Activated CD8-positive, alpha-beta T cell treated with anti-CD3 and anti-CD28 coated beads for 36 hours (primary cell): ENCODE measurements around the gene PVALB. TPM values are rescaled to one million over a fixed set of nuclear protein-coding genes. Genes with fewer than 3 reads are reported as not detected.
"Not testable (repeated sequence)": the region's sequence is repeated elsewhere in the genome, so short reads cannot be mapped to it uniquely, and the experiment has no call there.

ENCODE experiments used
- ATAC-seq: fragments of 200-7000 bp; cut with Tn5 transposase; one replicate; pipeline ENCODE4 v1.10.0; 2021; ENCODE audit warnings: mild to moderate bottlenecking, moderate library complexity
- CTCF ChIA-PET: fragments of 350-600 bp; sonication (Branson Sonifier 250); formaldehyde crosslinking; loops from one replicate; lab custom pipeline; 2021; ENCODE audit warnings: antibody characterized with exemption; lab: Charles Lee
- POLR2A ChIA-PET: fragments of 350-600 bp; sonication (Branson Sonifier 250); formaldehyde crosslinking; loops from one replicate; lab custom pipeline; 2021; ENCODE audit warnings: antibody characterized with exemption; lab: Charles Lee
- DNase-seq: peaks from one replicate; pipeline ENCODE4 v3.0.0-alpha.2; 2020
- H3K27ac Mint-ChIP-seq: one replicate; pipeline ENCODE4 v1.8.0; 2021; ENCODE audit warnings: mild to moderate bottlenecking, mixed read lengths
- H3K27me3 Mint-ChIP-seq: one replicate; pipeline ENCODE4 v1.8.0; 2021; ENCODE audit warnings: mixed read lengths
- H3K36me3 Mint-ChIP-seq: one replicate; pipeline ENCODE4 v1.8.0; 2021; ENCODE audit warnings: low read depth, mixed read lengths
- H3K4me1 Mint-ChIP-seq: one replicate; pipeline ENCODE4 v1.8.0; 2021; ENCODE audit warnings: low read depth, mixed read lengths
- H3K4me3 Mint-ChIP-seq: one replicate; pipeline ENCODE4 v1.8.0; 2021; ENCODE audit warnings: mild to moderate bottlenecking, moderate library complexity, mixed read lengths
- H3K9me3 Mint-ChIP-seq: one replicate; pipeline ENCODE4 v1.8.0; 2021; ENCODE audit warnings: mixed read lengths
- intact Hi-C: fragments of 100-400 bp; cut with micrococcal nuclease; formaldehyde crosslinking; loops from one replicate; pipeline ENCODE4 v1.10.0; 2022
- total RNA-seq, 2 experiments: library from RNA; stranded (reverse); gene quantifications; one replicate each; pipeline ENCODE4 v1.2.3, GENCODE V29; 2021
- TF ChIP-seq, protein P1 (sequence below): fragments of 200-600 bp; IDR thresholded peaks from one replicate; pipeline ENCODE4 v1.8.0; 2022; ENCODE audit warnings: antibody characterized with exemption, mild to moderate bottlenecking

PVALB gene
- total RNA-seq, 2 experiments from 2014 or later = not detected

DNA sequence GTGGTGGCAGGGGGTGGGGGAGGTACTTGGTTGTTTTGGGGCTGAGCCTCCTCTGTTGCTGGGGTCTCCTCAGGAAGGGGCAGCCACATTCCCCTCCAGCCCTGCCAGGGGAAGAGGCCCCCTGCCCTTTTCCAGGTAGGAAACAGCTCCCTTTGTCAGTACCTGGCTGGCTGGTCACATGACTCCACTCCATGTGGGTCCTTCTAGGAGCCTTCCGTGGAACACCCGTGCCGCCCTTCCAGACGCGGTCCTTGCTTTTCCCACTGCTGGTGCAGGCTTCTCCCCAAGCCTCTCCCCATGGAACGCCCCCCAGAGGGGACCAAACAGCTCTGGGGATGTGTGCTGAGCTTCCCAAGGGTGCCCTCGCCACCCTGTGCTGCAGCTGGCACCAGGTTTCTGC, 60.8 kb downstream of the PVALB start:
- Mint-ChIP-seq H3K4me1 (no peaks in the 10 kb centered on the region), H3K27ac (no peak overlapping the region), H3K27me3 (peaks cover 1% of the 10 kb centered on the region), H3K4me3 (no peak overlapping the region), H3K36me3 (no peaks in the 10 kb centered on the region), H3K9me3 (no peaks in the 10 kb centered on the region)
- no peak for ATAC-seq
- TF ChIP-seq, protein P1, sequence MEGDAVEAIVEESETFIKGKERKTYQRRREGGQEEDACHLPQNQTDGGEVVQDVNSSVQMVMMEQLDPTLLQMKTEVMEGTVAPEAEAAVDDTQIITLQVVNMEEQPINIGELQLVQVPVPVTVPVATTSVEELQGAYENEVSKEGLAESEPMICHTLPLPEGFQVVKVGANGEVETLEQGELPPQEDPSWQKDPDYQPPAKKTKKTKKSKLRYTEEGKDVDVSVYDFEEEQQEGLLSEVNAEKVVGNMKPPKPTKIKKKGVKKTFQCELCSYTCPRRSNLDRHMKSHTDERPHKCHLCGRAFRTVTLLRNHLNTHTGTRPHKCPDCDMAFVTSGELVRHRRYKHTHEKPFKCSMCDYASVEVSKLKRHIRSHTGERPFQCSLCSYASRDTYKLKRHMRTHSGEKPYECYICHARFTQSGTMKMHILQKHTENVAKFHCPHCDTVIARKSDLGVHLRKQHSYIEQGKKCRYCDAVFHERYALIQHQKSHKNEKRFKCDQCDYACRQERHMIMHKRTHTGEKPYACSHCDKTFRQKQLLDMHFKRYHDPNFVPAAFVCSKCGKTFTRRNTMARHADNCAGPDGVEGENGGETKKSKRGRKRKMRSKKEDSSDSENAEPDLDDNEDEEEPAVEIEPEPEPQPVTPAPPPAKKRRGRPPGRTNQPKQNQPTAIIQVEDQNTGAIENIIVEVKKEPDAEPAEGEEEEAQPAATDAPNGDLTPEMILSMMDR = no peak
- intact Hi-C loops = no loop called here
- CTCF ChIA-PET = interaction anchor here (0.7 to 4.7 kb wide), 9 partner anchors 12 to 225 kb away, joined by 3 to 51 read pairs (median 5); partner anchors contain the start of gene IFT27
- DNase-seq = no peak
- POLR2A ChIA-PET = no interaction called here

DNA sequence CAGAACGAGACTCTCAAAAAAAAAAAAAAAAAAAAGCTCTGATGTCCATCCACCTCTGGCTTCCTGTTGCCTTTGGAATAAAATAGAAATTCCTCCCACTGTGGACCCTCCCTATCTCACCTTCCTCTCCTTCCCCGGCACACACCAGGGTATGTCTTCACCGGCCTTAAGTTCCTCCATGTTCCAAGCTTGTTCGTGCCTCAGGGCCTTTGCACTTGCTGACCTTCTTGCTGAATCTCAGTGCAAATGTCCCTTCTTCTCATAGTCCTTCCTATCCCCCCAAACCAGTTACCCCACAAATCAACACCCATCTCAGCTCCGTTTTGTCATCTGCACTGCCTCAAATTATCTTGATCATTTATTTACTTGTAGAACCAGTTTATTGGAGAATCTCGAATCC, 61.5 kb downstream of the PVALB start:
- Mint-ChIP-seq H3K27ac (no peak overlapping the region), H3K9me3 (no peaks in the 10 kb centered on the region), H3K36me3 (no peaks in the 10 kb centered on the region), H3K27me3 (peaks cover 1% of the 10 kb centered on the region), H3K4me1 (no peaks in the 10 kb centered on the region), H3K4me3 (no peak overlapping the region)
- TF ChIP-seq, protein P1 = no peak
- ATAC-seq (no peak), DNase-seq (no peak)
- intact Hi-C loops = no loop called here
- ChIA-PET POLR2A (no interaction called here), CTCF (interaction anchor here (0.9 to 4.2 kb wide), 5 partner anchors 10 to 222 kb away, joined by 3 to 51 read pairs (median 8); partner anchors contain the start of gene IFT27)

DNA sequence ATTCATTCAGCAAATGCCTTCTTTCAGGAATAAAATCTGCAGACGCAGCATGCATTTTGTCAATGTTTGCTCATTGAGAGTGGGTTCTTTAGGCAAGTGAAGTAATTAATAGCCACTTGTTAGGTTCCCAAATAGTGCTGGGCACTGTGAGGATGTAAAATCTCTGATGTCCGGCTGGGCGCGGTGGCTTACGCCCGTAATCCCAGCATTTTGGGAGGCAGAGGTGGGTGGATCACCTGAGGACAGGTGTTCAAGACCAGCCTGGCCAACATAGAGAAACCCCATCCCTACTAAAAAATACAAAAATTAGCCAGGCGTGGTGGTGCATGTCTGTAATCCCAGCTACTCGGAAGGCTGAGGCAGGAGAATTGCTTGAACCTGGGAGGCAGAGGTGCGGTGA, 62.0 kb downstream of the PVALB start:
- CTCF ChIA-PET = interaction anchor here (0.9 to 4.2 kb wide), 4 partner anchors 10 to 222 kb away, joined by 3 to 51 read pairs (median 20); partner anchors contain the start of gene IFT27
- H3K4me3 Mint-ChIP-seq, POLR2A ChIA-PET, ATAC-seq, H3K27ac Mint-ChIP-seq, H3K4me1 Mint-ChIP-seq, H3K27me3 Mint-ChIP-seq, H3K9me3 Mint-ChIP-seq, DNase-seq, intact Hi-C loops, H3K36me3 Mint-ChIP-seq: not testable (repeated sequence)

DNA sequence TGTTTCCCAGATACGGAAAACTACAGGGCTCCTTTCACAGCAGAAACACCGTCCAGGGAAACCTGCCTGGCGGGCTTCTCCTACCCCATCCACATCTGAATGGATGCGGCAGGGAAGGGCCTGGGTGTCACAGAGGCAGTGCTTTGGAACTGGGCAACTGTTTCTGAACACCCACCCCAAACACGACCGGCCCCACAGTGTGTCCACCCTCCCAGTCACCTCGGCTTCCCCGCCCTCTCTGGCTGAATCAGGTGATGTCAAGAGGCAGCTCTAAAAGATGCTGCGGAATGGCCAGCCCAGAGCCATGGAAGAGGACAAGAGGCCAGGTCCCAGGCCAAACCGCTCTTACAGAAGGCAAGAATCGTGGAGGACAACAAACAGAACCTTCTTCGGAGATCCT, 62.9 kb downstream of the PVALB start:
- intact Hi-C loops = no loop called here
- Mint-ChIP-seq H3K9me3 (no peaks in the 10 kb centered on the region), H3K4me1 (no peaks in the 10 kb centered on the region), H3K36me3 (no peaks in the 10 kb centered on the region), H3K27ac (no peak overlapping the region), H3K4me3 (no peak overlapping the region), H3K27me3 (peaks cover 1% of the 10 kb centered on the region)
- TF ChIP-seq, protein P1 = no peak
- ATAC-seq (no peak), DNase-seq (no peak)
- ChIA-PET POLR2A (no interaction called here), CTCF (interaction anchor here (0.9 kb wide), 1 partner anchor 86 kb away, joined by 3 read pairs; no protein-coding TSS in a partner anchor)

DNA sequence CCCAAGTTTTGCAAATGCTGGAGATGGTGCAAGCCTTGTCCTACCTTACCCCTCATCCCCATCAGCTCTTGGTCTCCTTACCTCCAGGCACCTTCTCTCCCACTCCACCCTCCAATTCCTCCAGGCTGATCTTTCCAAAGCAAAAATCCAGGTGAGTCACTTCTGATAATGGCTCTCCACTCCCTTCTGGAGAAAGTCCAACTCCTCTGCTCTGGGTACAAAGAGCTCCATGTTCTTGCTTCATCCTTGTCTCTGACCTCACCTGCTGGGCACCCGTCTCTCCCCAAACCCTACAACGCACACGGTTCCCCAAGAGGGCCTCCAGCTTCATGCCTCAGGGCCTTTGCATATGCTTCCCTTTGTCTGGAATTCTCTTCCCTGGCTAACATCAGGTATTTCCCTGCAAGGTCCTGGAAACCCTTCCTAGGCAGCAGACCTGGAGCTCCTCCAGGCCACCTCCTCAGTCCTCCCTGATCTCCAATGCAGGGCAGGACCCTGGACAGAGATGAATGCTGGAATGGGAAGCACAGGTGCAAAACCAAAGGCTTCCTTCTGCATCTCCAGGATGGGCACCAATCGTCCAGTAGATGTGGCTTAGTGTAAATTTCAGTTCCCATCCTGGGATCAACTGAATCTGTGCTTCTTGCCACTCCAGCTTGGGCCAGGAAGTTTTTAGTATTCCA, 63.6 kb downstream of the PVALB start:
- POLR2A ChIA-PET = no interaction called here
- no peaks in the 10 kb centered on the region for H3K36me3 Mint-ChIP-seq
- H3K4me1 Mint-ChIP-seq = no peaks in the 10 kb centered on the region
- no peak overlapping the region for H3K4me3 Mint-ChIP-seq
- no peaks in the 10 kb centered on the region for H3K9me3 Mint-ChIP-seq
- DNase-seq (no peak), ATAC-seq (no peak)
- intact Hi-C loops = no loop called here
- TF ChIP-seq, protein P1 = no peak
- H3K27ac Mint-ChIP-seq = no peak overlapping the region
- H3K27me3 Mint-ChIP-seq = peaks cover 1% of the 10 kb centered on the region
- CTCF ChIA-PET = interaction anchor here (0.9 kb wide), 1 partner anchor 87 kb away, joined by 3 read pairs; no protein-coding TSS in a partner anchor

Other genes with a start within 250 kb of the PVALB start
- gene CACNG2, start 113.3 kb downstream of the PVALB start, total RNA-seq = not detected
- gene IFT27, start 40.9 kb downstream of the PVALB start, total RNA-seq = 10 to 100 TPM; 20.0 to 21.9 TPM
- gene NCF4, start 44.0 kb upstream of the PVALB start, total RNA-seq = 1 to 10 TPM; 2.5 to 2.9 TPM
- gene CSF2RB, start 96.6 kb upstream of the PVALB start, total RNA-seq = under 1 TPM; 0.16 to 0.29 TPM
- gene TST, start 202.4 kb upstream of the PVALB start, total RNA-seq = 1 to 10 TPM; 1.2 to 1.8 TPM
- 1 to 10 TPM; 8.5 to 9.1 TPM for gene MPST, start 202.7 kb upstream of the PVALB start, total RNA-seq
- gene KCTD17, start 234.7 kb upstream of the PVALB start, total RNA-seq = 10 to 100 TPM; 30.3 to 30.6 TPM